Measurements from ENCODE around the gene PI4K2A.
"Not testable (repeated sequence)": the region's sequence is repeated elsewhere in the genome, so short reads cannot be mapped to it uniquely, and the experiment has no call there.

PI4K2A gene

DNA sequence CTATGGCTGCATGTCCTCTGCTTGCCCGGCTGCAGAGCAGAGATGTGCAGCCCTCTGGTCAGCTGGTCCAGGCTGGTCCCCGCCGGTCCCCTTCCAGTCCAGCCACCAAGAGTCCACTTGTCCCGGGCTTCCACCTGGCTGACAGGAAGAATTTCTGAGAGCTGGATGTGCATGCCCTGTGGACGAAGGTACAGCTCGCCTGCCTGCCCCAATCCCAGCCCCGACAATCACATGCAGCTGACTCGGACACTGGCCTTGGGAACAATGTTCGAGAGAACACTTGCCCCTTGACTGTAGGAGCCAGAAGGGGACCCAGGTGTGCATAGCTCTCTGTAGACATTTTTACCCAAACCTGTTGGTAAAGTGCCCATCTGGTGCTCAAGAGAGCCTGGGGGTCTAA, 34.8 kb downstream of the PI4K2A start:
- no peak for DNase-seq

DNA sequence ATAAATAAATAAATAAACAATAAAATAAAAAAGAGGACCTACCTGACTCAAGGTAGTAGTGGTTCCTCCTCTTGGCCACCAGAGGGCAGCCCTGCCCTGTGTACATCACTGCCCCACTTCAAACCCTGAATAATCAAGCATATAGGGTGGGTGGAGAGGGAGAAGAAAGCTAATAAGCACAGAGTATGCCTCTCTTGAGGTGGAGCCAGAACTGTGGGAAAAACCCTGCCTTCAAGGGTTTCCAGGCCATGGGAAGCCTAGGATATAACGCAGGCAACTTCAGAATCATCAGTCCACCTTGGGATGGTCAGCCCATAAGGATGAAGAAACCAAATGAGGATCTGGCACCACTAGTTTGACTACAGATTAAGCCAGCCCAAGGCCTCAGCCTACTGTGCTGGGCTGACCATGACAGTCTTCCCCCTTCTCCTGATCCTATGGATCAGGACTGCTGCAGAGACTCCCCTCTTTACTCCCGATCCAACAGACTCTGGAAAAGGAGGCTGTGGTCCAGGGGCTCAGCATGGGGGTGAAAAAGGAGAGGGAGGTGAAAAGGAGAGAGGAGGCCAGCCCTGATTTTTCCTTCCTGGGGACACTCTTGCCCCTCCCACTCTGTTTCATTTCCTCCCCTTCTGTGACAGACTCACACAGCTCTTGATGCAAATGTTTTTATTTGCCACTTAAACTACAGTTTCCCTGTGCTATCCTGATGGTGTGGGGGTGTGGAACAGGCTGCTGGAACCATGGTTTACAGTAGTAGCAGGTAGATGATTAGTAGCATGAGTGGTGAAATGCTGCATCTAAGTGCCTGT, 36.5 kb downstream of the PI4K2A start:
- DNase-seq, result peak in 3 of 4 experiments; percentile 11 to 42 (median 32)

DNA sequence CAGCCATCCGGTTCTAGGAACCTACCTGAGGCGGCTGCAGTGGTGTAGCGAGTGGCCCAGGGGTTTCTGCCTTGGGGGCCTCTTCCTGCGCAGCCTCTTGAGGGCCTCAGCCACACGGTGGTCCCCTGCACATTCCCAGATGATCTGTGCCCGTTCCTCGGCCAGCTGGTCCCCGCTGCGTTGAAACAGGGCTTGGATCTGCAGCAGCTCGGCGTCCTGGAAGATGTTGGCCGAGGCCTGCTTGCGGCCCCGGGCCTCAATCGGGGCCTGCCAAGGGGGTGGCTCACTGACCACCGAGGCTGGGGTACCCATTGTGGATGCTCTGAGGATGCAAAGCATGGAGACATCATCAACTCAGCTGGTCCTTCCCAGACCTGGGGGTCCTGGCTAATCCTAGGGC, 39.1 kb downstream of the PI4K2A start:
- no peak for DNase-seq

GRCh38 chr10:97682042-97682441, 41.6 kb downstream of the PI4K2A start:
- DNase-seq, result no peak

DNA sequence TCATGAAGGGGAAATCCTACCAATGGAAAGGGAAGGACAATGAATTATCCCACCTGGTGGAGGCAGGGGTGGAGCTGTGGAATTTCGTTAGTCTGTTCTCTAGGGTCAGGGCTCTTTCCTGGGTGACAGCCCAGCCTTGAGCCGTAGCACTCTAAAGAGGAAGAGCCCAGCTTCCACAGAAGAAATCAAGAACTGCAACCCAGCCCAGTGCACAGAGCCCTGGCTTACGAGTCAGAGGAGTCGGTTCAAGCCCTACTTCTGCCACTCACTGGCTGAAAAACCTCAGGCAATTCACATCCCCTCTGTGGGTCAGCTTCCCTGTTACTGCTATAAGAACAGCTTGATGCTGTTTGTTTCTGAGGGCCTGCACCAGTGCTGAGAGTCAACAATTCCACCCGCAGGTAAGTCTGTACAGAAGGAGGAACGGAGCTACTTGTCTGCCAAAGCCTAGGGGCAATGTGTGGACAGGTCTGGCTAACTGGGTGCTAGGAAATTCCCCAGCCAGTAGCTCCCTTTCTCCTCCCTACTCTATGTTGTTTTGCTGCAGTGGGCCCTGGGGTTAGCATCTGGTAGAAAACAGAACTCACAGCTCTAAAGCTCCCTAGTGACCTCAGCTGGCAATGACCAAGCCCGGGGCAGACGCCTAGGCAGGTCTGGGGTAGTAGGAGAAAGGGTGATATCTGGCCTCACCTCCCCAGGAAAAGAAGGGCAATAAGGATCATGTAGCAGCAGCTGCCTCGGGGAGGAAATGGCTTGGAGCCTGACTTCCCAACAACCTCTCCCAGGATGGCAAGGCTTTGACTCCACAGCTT, 43.3 kb downstream of the PI4K2A start:
- DNase-seq, result no peak

DNA sequence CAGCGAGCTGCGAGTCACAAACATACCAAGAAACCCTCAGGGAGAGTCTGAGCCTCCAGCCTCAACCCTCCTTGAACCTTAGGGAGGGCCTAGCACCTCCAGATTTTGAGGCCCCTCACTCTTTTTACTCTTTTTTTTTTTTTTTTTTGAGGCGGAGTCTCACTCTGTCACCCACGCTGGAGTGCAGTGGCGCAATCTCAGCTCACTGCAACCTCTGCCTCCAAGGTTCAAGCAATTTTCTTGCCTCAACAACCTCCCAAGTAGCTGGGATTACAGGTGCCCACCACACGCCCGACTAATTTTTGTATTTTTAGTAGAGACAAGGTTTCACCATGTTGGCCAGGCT, 43.9 kb downstream of the PI4K2A start:
- not testable (repeated sequence) for DNase-seq

- DNase-seq, result no peak
Observed at GRCh38 chr10:97684866-97685394, 44.5 kb downstream of the PI4K2A start.

GRCh38 chr10:97685395-97685958, 45.0 kb downstream of the PI4K2A start:
- no peak for DNase-seq

DNA sequence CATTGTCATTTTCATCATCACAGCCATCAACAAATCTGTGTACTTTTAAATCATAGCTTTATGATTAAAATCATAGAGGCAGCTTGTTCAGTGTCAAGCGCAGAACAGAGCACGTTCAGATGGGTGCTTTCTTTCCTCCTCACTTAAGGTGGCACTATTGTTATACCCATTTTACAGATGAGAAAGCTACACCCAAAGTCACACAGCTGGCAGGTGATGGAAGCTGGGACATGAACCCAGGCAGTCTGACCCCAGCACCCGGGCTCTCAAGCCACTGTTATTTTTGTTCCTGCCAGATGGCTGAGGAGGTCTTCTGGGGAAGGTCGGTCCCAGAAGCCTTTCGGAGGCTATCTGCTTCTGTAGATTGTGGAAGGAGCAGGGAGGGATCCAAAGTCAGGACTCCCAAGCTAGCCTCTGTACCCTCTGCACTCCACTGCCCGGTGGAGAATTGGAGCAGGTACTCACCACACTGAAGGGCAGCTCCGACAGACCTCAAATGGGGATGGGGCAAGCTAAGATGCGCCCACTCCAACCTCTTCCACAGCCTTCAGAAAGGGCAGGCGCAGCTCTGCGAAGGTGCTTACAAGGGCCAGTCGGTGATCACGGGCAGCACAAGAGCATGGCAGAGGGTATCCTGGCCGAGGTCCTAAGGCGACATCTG, 46.0 kb downstream of the PI4K2A start:
- DNase-seq, result no peak

DNA sequence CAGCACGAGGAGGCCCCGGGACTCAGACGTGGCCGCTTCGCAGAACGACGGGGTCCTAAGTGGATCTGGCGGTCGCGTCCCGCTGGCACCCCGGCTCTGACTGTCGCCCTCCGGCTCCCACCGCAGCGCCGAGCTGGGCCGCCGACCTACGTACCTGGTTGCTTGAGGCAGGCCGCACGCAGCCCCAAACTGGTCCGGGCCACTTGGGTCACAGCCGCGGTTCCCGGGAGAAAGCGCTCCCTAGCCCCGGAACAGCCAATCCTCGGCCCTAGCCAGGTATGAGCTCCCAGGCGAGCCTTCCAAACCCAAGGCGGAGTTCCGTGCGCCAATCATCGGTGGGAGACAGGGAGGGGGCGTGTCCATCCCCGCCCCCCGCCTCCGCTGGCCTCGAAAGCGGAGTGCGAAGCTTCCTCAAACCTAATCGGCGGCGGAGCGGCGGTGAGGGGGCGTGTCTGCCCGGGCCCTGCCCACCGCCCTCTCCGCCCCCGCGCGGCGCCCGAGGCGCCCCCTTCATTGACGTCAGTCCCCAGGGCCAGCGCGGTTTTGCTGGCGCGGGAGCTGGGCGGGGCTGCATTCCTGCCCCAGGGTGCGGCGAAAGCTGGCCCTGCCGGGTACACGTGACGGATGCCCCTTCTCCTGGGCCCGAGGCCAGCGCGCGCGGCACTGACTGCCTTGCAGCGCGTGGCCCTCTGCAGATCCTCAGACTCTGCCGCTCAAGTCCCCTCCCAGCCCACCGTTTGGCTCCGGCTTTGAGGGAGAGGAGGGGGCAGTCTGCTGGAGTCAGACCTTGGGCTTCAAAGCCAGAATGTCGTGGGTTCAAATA, 46.7 kb downstream of the PI4K2A start, which contains the start of gene AVPI1:
AVPI1 (minus strand) TSS at position 280 of the 823 bp plus-strand sequence. CDS start 7,336 bp downstream, outside the sequence.
- peak; percentile 65 to 95 (median 88) for DNase-seq

GRCh38 chr10:97687785-97688781, 47.6 kb downstream of the PI4K2A start:
- DNase-seq, result no peak

DNA sequence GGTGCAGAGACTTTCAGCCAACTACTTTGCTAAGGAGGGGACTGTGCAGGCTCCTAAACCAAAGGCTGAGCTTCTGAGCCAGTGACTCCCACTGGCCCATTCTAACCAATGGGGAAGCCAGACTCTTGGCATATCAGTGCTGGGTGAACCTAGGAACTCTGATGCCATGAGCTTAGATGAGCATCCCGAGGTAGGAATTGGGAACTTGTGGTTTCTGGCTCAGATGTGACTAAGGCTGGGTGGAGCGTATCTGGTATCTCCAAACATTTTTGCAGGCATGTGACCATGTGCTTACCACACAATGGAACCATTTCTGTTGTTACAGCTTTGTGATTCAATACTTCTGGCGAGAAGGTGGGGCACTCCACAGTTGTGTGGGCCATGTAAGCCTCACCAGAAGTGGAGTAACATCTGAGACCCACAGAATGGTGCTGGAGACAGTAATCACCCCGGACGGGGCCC, 49.1 kb downstream of the PI4K2A start:
- DNase-seq, result no peak

- no peak for DNase-seq
Observed at GRCh38 chr10:97690133-97690532, 49.7 kb downstream of the PI4K2A start.

- DNase-seq, result not testable (repeated sequence)
Observed at GRCh38 chr10:97698072-97698655, 57.7 kb downstream of the PI4K2A start.

- peak in 1 of 4 experiments; percentile 8 for DNase-seq
Observed at GRCh38 chr10:97701438-97702069, 61.1 kb downstream of the PI4K2A start.

DNA sequence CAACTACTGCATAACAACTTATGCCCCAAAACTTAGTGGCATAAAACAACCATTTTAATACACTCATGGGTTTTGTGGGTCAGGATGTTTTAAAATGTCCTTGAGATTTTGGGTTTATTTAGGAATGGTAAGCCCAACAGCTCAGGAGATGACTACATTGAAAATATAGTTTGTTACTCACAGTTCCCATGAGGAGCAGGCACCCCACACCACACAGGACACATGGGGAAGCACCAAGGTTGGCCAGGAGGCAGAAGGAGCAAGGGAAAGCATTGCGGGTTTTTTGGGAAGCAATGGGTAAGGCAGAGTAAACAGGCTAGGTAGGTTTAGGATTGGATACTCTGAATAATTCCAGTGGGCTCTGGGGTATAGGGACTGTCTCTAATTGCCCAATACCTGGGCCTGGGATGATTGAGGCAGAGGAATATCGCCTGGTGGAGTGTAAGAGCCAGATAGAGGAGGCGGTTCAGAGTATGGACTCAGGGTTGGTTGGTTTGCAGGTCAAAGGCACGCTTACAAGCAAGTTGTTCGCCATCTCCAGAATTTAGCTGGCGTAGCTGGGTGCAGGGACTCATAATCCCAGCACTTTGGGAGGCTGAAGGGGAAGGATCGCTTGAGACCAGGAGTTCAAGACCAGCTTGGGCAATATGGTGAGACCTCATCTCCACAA, 63.1 kb downstream of the PI4K2A start:
- DNase-seq, result no peak

DNA sequence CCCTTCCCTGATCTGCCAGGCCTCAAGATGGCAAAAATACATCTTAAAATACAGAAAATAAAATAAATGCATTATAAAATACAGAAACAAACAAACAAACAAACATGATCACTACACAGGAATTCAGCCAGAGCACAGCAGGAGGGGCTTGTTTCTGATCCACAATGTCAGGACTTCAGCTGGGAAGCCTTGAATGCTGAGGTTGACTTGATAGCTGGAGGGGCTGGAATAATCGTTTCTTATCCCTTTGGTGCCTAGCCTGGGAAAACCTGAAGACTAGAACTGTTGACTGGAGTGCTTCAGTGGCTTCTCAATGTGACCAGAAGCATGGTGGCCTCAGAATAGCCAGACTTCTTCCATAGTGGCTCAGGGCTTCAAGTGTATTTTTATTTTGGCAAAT, 63.9 kb downstream of the PI4K2A start:
- no peak for DNase-seq

DNA sequence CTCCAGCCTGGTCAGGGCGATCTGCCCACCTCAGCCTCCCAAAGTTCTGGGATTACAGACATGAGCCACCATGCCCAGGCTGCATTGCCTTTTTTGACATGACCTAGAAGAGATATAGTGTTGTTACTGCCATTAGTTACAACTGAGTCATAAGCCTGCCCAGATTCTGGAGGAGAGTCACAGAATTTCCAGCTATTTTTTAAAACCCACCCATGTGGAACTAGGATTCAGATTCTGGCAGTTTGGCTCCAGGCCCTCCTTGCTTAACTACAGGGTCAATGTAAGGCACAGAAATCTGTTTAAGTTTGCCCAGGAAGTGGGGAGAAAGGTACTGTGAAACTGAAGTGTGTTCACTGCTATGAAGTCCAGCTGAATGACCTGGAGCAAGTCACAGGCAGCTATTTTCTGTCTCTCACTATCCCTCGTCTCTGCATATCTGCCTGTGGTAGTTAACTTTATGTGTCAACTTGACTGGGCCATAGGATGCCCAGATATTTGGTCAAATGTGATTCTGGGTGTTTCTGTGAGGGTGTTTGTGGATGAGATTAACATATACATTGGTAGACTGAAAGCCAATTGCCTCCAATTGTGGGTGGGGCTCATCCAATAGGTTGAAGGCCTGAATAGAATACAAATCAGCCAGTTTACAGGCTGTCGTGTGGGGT, 64.7 kb downstream of the PI4K2A start:
- no peak for DNase-seq
